MM.1S (cell line): ENCODE measurements around the gene PIGC.

Experiments used
- DNase-seq: peaks from one replicate; pipeline ENCODE4 v3.0.0-alpha.2; 2015
- H2AFZ ChIP-seq: fragments of 300-600 bp; sonication (generic); 2 replicates; pipeline ENCODE4 v1.6.0; 2016; ENCODE audit warnings: antibody characterized with exemption, low read length
- H3F3A ChIP-seq: fragments of 300-600 bp; sonication (generic); 2 replicates; pipeline ENCODE4 v1.6.1; 2016; ENCODE audit warnings: mild to moderate bottlenecking, antibody characterized with exemption, low read length, moderate library complexity, mixed read lengths; ENCODE audit not compliant: insufficient read depth
- H3K27ac ChIP-seq: fragments of 300-600 bp; sonication (generic); 2 replicates; pipeline ENCODE4 v1.5.1; 2016; ENCODE audit warnings: mild to moderate bottlenecking, low read length
- H3K27me3 ChIP-seq: fragments of 300-600 bp; sonication (generic); replicated peaks from 2 replicates; pipeline ENCODE4 v1.6.0; 2016; ENCODE audit warnings: low read length; ENCODE audit not compliant: insufficient read depth
- H3K36me3 ChIP-seq: fragments of 300-600 bp; sonication (generic); replicated peaks from 2 replicates; pipeline ENCODE4 v1.6.1; 2016; ENCODE audit warnings: mild to moderate bottlenecking, low read length, mixed read lengths; ENCODE audit not compliant: insufficient read depth
- H3K4me1 ChIP-seq: fragments of 300-600 bp; sonication (generic); 2 replicates; pipeline ENCODE4 v1.6.1; 2016; ENCODE audit warnings: low read length, mixed read lengths
- H3K4me2 ChIP-seq: fragments of 300-600 bp; sonication (generic); 2 replicates; pipeline ENCODE4 v1.6.0; 2016; ENCODE audit warnings: low read depth, low read length
- H3K4me3 ChIP-seq: fragments of 300-600 bp; sonication (generic); 2 replicates; pipeline ENCODE4 v1.5.1; 2016; ENCODE audit warnings: low read length, mixed read lengths
- H3K79me2 ChIP-seq: fragments of 300-600 bp; sonication (generic); 2 replicates; pipeline ENCODE4 v1.6.1; 2016; ENCODE audit warnings: mixed run types, low read length, mixed read lengths
- H3K9ac ChIP-seq: fragments of 300-600 bp; sonication (generic); 2 replicates; pipeline ENCODE4 v1.6.1; 2016; ENCODE audit warnings: low read length, mixed read lengths
- H3K9me2 ChIP-seq: fragments of 300-600 bp; sonication (generic); replicated peaks from 2 replicates; pipeline ENCODE4 v1.6.1; 2016; ENCODE audit warnings: mild to moderate bottlenecking, low read length, mixed read lengths; ENCODE audit not compliant: insufficient read depth
- H3K9me3 ChIP-seq: fragments of 300-600 bp; sonication (generic); replicated peaks from 2 replicates; pipeline ENCODE4 v1.6.1; 2016; ENCODE audit warnings: mild to moderate bottlenecking, low read length, mixed read lengths; ENCODE audit not compliant: insufficient read depth
- H4K20me1 ChIP-seq: fragments of 300-600 bp; sonication (generic); 2 replicates; pipeline ENCODE4 v1.6.1; 2016; ENCODE audit warnings: mild to moderate bottlenecking, low read length, moderate library complexity, mixed read lengths; ENCODE audit not compliant: insufficient read depth
- CTCF ChIP-seq: fragments of 300-600 bp; sonication (generic); IDR thresholded peaks from 2 replicates; pipeline ENCODE4 v1.5.1; 2016; ENCODE audit warnings: antibody characterized with exemption, low read length, mixed read lengths
- EZH2phosphoT487 ChIP-seq: fragments of 300-600 bp; sonication (generic); IDR thresholded peaks from 2 replicates; pipeline ENCODE4 v1.6.1; 2018; ENCODE audit warnings: antibody characterized with exemption, low read length

The PIGC gene

DNA sequence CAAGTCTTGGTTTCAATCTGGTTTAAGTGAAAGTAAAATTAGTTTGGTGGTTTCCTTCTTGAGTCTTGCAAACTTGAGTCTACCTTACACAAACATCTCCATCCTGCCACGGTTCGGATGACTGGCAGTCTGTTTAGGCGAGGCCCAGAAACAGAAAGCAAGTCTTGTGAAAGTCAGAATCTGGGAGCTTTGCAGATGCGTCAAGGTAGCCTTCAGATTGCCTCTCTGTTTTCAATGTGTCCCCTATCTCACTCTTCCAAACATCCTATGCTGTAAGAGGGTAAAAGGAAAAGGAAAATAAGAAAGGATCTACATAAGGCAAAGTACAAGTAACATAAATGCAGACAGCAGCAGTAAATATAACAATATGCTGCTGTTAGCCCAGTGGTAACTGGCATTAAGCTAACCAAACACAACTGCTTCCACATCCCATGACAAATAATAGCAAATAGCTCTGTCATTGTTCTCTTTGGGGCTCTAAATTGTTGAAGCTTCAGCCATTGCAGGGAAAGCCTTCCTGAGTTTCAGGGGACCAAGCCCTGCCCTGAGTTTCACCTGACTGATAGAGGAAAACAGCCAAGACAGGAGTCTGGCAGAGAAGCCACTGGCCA lies 49.6 kb downstream of the PIGC start:
- DNase-seq = peak; percentile 96
- Histone ChIP-seq H3K27me3 (peaks cover 87% of the 10 kb centered on the region), H3K36me3 (no peaks in the 10 kb centered on the region), H4K20me1 (0 out of 2 replicates have a peak, but pooled peaks cover 3% of the 10 kb centered on the region), H3F3A (peaks cover 10% of the 10 kb centered on the region), H3K79me2 (no peaks in the 10 kb centered on the region), H3K4me3 (no peak overlapping the region), H3K9me2 (no peaks in the 10 kb centered on the region), H3K9ac (no peak overlapping the region), H3K4me2 (peak overlapping the region; percentile 31), H3K4me1 (peaks cover 25% of the 10 kb centered on the region), H2AFZ (no peak overlapping the region), H3K9me3 (no peaks in the 10 kb centered on the region), H3K27ac (no peak overlapping the region)
- TF ChIP-seq EZH2phosphoT487 = peak; percentile 75; the same call in 1 of the 2 replicates
- no peak for TF ChIP-seq CTCF

DNA sequence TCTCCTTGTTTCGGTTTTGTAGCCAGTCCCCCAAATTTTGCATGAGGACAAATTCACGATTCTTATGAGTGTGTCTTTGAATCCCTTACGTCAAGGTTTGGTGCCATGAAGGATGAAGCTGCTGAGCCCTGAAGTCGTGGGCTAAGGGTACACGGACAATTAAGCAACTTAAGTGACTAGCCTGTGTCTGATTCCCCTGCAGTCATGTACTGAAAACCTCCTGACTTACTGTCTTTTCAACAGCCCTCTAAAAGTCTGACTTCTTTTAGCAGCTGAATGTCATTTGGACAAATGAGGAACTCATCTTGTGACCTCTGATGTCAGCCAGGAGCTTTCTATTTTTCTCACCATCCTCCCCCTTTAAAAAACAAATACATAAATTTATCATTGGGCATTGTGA lies 50.5 kb downstream of the PIGC start:
- DNase-seq = no peak
- H3F3A ChIP-seq = peaks cover 10% of the 10 kb centered on the region
- H3K9me3 ChIP-seq = no peaks in the 10 kb centered on the region
- H2AFZ ChIP-seq = no peak overlapping the region
- no peak overlapping the region for H3K4me3 ChIP-seq
- 0 out of 2 replicates have a peak, but pooled peaks cover 3% of the 10 kb centered on the region for H4K20me1 ChIP-seq
- H3K9me2 ChIP-seq = no peaks in the 10 kb centered on the region
- H3K27me3 ChIP-seq = peaks cover 86% of the 10 kb centered on the region
- TF ChIP-seq CTCF = no peak
- TF ChIP-seq EZH2phosphoT487 = no peak
- no peak overlapping the region for H3K4me2 ChIP-seq
- no peak overlapping the region for H3K27ac ChIP-seq
- no peaks in the 10 kb centered on the region for H3K79me2 ChIP-seq
- no peaks in the 10 kb centered on the region for H3K36me3 ChIP-seq
- peaks cover 25% of the 10 kb centered on the region for H3K4me1 ChIP-seq
- no peak overlapping the region for H3K9ac ChIP-seq

DNA sequence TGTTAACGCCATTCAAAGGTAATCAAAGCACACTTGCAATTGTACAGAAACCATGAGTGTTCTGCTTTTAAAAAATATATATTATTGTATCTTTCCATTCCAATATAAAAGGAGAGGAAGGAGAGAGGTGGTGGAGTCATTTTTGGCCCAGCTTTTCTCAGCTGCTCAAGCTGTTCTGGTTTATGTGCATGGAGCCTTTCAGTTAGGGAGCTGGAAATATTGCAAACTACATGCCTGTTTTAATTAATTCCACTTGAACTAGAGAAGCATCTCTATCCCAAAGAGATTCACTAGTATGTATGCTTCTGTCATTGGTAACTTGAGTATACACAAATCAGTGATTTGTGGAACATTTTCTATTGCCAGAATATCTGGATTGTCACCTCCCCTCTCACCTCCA lies 51.9 kb downstream of the PIGC start:
- H3K9ac ChIP-seq = no peak overlapping the region
- TF ChIP-seq CTCF = no peak
- no peak for TF ChIP-seq EZH2phosphoT487
- no peak overlapping the region for H3K4me3 ChIP-seq
- no peaks in the 10 kb centered on the region for H3K79me2 ChIP-seq
- peaks cover 72% of the 10 kb centered on the region for H3K27me3 ChIP-seq
- H3K27ac ChIP-seq = no peak overlapping the region
- peaks cover 25% of the 10 kb centered on the region for H3K4me1 ChIP-seq
- no peaks in the 10 kb centered on the region for H3K9me3 ChIP-seq
- 0 out of 2 replicates have a peak, but pooled peaks cover 3% of the 10 kb centered on the region for H4K20me1 ChIP-seq
- peaks cover 10% of the 10 kb centered on the region for H3F3A ChIP-seq
- no peaks in the 10 kb centered on the region for H3K9me2 ChIP-seq
- DNase-seq = no peak
- H3K4me2 ChIP-seq = no peak overlapping the region
- no peak overlapping the region for H2AFZ ChIP-seq
- H3K36me3 ChIP-seq = no peaks in the 10 kb centered on the region
